ENCODE data around the gene NUTF2. TPM values are rescaled to one million over a fixed set of nuclear protein-coding genes. Genes with fewer than 3 reads are reported as not detected.
A peak's percentile ranks its signal among the peaks of the same experiment; 100 is the strongest.

Gene NUTF2
- polyA plus RNA-seq, 1 experiment = 230 TPM

- Histone ChIP-seq H3K4me3 (ENCODE audit: low read depth, low read length) (peak overlapping the region; percentile 69), H3K27me3 (ENCODE audit: control insufficient read depth, insufficient read depth, low read length) (no peaks in the 10 kb centered on the region), H3K36me3 (ENCODE audit: control insufficient read depth, insufficient read depth, low read length) (no peaks in the 10 kb centered on the region)
- no peak for DNase-seq (ENCODE audit: low read depth)
- POLR2A ChIA-PET = no interaction called here
- CTCF ChIA-PET = interaction anchor here (0.6 to 1.2 kb wide), 4 partner anchors 14 to 327 kb away, joined by 3 to 5 read pairs (median 4); partner anchors contain the start of gene NRN1L
- TF ChIP-seq CTCF (IDR thresholded peaks at IDR 0.05; ENCODE audit: insufficient read depth, low read depth, low read length) = no peak
Measured at GRCh38 chr16:67848118-67848517, 1.4 kb downstream of the NUTF2 start.

GRCh38 chr16:67853670-67854069, 6.9 kb downstream of the NUTF2 start:
- CTCF ChIA-PET = no interaction called here
- Histone ChIP-seq H3K4me3 (ENCODE audit: low read depth, low read length) (no peak overlapping the region), H3K36me3 (ENCODE audit: control insufficient read depth, insufficient read depth, low read length) (peaks cover 1% of the 10 kb centered on the region; the same call in 1 of the 2 replicates), H3K27me3 (ENCODE audit: control insufficient read depth, insufficient read depth, low read length) (no peaks in the 10 kb centered on the region)
- no peak for DNase-seq (ENCODE audit: low read depth)
- POLR2A ChIA-PET = no interaction called here
- no peak for TF ChIP-seq CTCF (IDR thresholded peaks at IDR 0.05; ENCODE audit: insufficient read depth, low read depth, low read length)

GRCh38 chr16:67855789-67856188, 9.1 kb downstream of the NUTF2 start:
- no peak for DNase-seq (ENCODE audit: low read depth)
- Histone ChIP-seq H3K4me3 (ENCODE audit: low read depth, low read length) (no peak overlapping the region), H3K36me3 (ENCODE audit: control insufficient read depth, insufficient read depth, low read length) (peaks cover 1% of the 10 kb centered on the region; the same call in 1 of the 2 replicates), H3K27me3 (ENCODE audit: control insufficient read depth, insufficient read depth, low read length) (no peaks in the 10 kb centered on the region)
- CTCF ChIA-PET = interaction anchor here (0.8 to 4.8 kb wide), 2 partner anchors 28 to 335 kb away, joined by 5 to 17 read pairs; partner anchors contain the start of gene NRN1L
- POLR2A ChIA-PET = no interaction called here
- TF ChIP-seq CTCF (IDR thresholded peaks at IDR 0.05; ENCODE audit: insufficient read depth, low read depth, low read length) = no peak

- ChIA-PET CTCF (interaction anchor here (0.8 to 4.8 kb wide), 5 partner anchors 23 to 336 kb away, joined by 3 to 17 read pairs (median 4); partner anchors contain the start of gene NRN1L), POLR2A (no interaction called here)
- Histone ChIP-seq H3K27me3 (ENCODE audit: control insufficient read depth, insufficient read depth, low read length) (no peaks in the 10 kb centered on the region), H3K4me3 (ENCODE audit: low read depth, low read length) (no peak overlapping the region), H3K36me3 (ENCODE audit: control insufficient read depth, insufficient read depth, low read length) (peaks cover 1% of the 10 kb centered on the region; the same call in 1 of the 2 replicates)
- no peak for DNase-seq (ENCODE audit: low read depth)
- TF ChIP-seq CTCF (IDR thresholded peaks at IDR 0.05; ENCODE audit: insufficient read depth, low read depth, low read length) = no peak
Measured at GRCh38 chr16:67856927-67857546, 10.3 kb downstream of the NUTF2 start.

GRCh38 chr16:67857547-67858233, 11.0 kb downstream of the NUTF2 start:
- ChIA-PET CTCF (interaction anchor here (0.8 to 4.8 kb wide), 7 partner anchors 14 to 336 kb away, joined by 3 to 17 read pairs (median 4); partner anchors contain the start of gene NRN1L), POLR2A (no interaction called here)
- TF ChIP-seq CTCF (IDR thresholded peaks at IDR 0.05; ENCODE audit: insufficient read depth, low read depth, low read length) = no peak
- Histone ChIP-seq H3K4me3 (ENCODE audit: low read depth, low read length) (no peak overlapping the region), H3K27me3 (ENCODE audit: control insufficient read depth, insufficient read depth, low read length) (no peaks in the 10 kb centered on the region), H3K36me3 (ENCODE audit: control insufficient read depth, insufficient read depth, low read length) (peaks cover 1% of the 10 kb centered on the region; the same call in 1 of the 2 replicates)
- DNase-seq (ENCODE audit: low read depth) = peak; percentile 96
